ENCODE results near the gene GPRC5D.

The GPRC5D gene

DNA sequence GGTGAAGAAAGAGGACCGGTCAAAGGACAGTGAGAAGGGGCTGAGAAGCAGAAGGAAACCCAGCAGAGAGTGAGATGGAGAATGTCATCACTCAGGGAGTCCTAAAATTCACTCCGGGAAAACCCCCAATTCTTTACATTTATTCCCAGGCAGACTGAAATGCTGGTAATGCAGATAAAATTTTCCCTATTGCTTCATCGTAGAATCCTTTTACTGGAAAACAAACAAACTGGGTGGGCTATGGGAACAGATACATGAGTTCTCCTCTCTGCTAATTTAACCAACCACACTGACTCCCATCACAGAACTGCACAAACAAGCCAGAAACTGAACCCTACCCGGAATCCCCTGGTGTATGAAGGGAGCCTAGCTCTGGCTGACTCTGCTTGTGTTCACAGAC lies 27.2 kb upstream of the GPRC5D start:
- DNase-seq (ENCODE audit: low spot score), result no peak
- TF ChIP-seq, protein P1, sequence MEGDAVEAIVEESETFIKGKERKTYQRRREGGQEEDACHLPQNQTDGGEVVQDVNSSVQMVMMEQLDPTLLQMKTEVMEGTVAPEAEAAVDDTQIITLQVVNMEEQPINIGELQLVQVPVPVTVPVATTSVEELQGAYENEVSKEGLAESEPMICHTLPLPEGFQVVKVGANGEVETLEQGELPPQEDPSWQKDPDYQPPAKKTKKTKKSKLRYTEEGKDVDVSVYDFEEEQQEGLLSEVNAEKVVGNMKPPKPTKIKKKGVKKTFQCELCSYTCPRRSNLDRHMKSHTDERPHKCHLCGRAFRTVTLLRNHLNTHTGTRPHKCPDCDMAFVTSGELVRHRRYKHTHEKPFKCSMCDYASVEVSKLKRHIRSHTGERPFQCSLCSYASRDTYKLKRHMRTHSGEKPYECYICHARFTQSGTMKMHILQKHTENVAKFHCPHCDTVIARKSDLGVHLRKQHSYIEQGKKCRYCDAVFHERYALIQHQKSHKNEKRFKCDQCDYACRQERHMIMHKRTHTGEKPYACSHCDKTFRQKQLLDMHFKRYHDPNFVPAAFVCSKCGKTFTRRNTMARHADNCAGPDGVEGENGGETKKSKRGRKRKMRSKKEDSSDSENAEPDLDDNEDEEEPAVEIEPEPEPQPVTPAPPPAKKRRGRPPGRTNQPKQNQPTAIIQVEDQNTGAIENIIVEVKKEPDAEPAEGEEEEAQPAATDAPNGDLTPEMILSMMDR (IDR thresholded peaks at IDR 0.05; ENCODE audit: extremely low read depth, missing control alignments), result no peak

DNA sequence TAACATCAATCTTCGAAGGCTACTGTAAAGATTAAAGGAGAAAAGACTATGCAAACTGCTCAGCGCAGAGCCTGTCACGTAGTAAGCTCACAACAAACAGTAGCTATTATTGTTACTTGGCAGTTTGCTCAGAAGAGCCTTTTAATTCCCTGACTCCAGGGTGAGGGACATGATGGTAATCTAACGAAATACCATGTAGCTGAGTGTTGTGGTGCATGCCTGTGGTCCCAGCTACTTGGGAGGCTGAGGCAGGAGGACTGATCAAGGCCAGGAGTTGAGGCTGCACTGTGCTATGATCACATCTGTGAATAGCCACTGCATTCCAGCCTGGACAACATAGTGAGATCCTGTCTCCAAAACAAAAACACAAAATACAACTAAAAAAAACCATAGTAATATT lies 25.3 kb upstream of the GPRC5D start:
- TF ChIP-seq, protein P1 (IDR thresholded peaks at IDR 0.05; ENCODE audit: extremely low read depth, missing control alignments), result no peak

DNA sequence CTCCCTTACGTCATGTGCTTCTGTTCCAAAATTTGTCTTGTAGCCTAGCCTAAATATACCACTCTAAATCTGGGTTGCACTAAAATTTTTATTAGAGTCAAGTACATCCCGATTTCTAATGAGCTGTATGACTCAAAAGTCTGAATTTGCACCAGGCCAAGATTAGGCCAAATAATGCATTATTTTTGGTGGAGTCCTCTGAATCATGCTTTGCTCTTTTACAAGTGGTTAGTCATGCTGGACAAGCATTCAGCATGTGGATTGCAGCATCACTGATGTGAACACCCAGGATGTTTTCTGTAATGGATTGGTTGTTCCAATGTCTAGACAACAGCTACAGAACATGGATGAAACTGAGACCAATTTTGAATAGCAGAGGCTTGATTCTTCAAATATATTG lies 24.4 kb upstream of the GPRC5D start:
- TF ChIP-seq, protein P1 (IDR thresholded peaks at IDR 0.05; ENCODE audit: extremely low read depth, missing control alignments), result no peak
- no peak for DNase-seq (ENCODE audit: low spot score)

More for the DNA sequence above, 25.3 kb upstream of the GPRC5D start:
- no peak for DNase-seq (ENCODE audit: low spot score)

DNA sequence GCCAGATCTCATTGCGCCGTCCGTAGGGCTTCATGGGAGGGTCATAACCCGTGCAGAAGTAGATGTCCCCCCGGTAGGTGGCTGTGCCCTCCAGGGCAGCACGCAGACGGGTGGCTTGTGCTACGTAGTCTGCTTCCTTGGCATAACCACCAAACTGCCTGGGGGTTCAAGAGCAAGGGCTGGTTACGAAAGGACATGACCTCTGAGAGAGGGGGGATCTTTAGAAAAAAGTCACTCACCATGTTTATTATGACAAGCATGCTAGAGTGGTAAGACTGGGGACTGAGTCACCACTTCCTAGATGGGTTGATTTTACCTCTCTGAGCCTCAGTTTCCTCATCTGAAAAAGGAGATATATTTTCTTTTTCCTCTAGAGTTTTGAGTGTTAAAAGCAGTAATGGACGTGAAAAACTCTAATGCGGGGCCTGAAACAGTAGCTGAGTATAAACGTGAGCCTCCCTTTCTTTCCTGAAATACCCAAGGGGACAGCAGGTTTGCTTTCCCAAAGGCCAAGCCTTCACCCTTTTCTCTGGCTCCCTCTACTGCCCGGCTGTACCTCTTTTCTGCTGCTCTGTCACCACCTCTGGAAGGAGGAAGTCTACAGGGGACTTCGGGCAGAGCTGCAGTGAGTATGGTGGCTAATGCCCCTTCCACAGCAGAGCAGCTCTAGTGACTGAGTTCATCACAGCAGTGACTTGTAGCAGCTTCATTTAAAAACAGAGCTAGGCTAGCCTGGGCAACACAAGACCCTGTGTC lies 23.5 kb upstream of the GPRC5D start:
- DNase-seq (ENCODE audit: low spot score), result peak; percentile 36
- TF ChIP-seq, protein P1 (IDR thresholded peaks at IDR 0.05; ENCODE audit: extremely low read depth, missing control alignments), result no peak

DNA sequence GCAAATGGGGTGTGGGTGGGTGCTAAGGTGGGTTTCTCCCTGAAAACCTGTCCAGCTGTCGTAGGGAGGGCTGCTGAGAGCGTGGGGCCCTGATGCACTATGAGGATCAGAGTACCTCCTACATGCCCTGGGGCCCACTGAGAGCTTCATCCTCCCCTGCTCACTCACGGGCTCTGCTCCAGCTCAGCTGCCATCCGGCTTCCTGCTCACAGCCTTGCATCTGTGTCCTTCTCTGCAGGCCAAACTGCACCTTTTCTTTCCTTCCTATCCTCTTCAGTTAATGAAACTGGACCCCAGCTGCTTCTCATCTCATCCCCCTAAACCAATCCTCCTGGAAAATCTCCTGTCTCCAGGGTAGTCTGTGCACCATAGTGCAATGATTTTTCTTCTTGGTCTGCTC lies 22.2 kb upstream of the GPRC5D start:
- TF ChIP-seq, protein P1 (IDR thresholded peaks at IDR 0.05; ENCODE audit: extremely low read depth, missing control alignments), result no peak
- DNase-seq (ENCODE audit: low spot score), result no peak

DNA sequence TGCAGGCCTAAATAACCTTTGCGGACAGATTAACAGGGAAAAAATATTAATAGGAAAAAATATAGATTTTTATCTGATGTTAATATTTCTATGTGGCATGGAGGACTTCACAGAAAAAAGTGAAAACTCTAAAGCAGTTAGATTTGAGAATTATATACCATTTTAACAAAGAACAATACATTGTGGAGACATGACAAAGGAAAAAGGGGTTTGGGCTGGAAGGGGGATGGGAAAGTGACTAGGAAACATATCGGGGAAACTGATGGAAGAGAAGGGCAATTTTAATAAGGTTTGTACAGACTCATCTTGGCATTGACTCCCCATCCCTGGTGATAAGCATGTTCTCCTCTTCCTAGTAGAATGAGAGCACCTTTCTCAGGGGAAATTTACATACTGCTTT lies 21.0 kb upstream of the GPRC5D start:
- TF ChIP-seq, protein P1 (IDR thresholded peaks at IDR 0.05; ENCODE audit: extremely low read depth, missing control alignments), result no peak
- no peak for DNase-seq (ENCODE audit: low spot score)

DNA sequence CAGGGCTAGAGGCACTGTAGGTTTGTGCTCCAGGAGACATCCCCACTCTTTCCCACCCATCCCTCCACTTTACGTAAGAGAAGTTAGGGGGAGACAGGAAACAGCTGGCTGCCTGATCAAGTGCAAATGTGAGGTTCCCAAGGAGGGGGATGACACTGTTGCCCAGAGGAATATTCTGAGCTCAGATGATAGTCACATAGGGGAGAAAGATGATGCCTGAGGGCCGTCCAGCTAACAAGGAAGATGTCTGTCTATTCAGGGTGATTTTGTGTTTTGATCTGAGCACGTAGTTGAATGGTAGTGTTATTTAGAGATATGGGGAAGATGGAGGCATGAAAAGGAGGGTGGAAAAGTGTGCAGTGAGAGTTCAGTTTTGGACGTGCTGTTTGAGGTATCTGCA lies 13.9 kb upstream of the GPRC5D start:
- DNase-seq (ENCODE audit: low spot score), result no peak
- TF ChIP-seq, protein P1 (IDR thresholded peaks at IDR 0.05; ENCODE audit: extremely low read depth, missing control alignments), result no peak

All from GM20000 (cell line).